ENCODE measurements around the gene EHD1.

GRCh38 chr11:64851831-64852351 is 26.5 kb downstream of the EHD1 start:
- no peak for TF ChIP-seq CTCF (IDR thresholded peaks at IDR 0.05 in 8 of 11, conservative IDR thresholded peaks at IDR 0.05 in 3 of 11)
- peak in 1 of 3 donors; percentile 17 for TF ChIP-seq POLR2A (IDR thresholded peaks at IDR 0.05)
